Coronary artery (tissue), 2 donors: Measurements from ENCODE around the gene UBP1.

Source experiments
- DNase-seq: peaks from one replicate; pipeline ENCODE4 v3.0.0-alpha.2; 2017; ENCODE audit warnings: low spot score
- H3K27ac ChIP-seq, 2 donors: fragments of 200-600 bp; sonication (generic); one replicate each; pipeline ENCODE4 v1.5.1; 2016 to 2019
- H3K4me3 ChIP-seq: fragments of 200-600 bp; sonication (generic); 2 replicates; pipeline ENCODE4 v1.5.1; 2016; ENCODE audit warnings: mild to moderate bottlenecking, moderate library complexity
- CTCF ChIP-seq: fragments of 200-600 bp; sonication (generic); IDR thresholded peaks from one replicate; pipeline ENCODE4 v1.5.1; 2019; ENCODE audit warnings: antibody characterized with exemption

The UBP1 gene

GRCh38 chr3:33377489-33377888 is 62.7 kb downstream of the UBP1 start:
- H3K27ac ChIP-seq, result peak overlapping the region in 1 of 2 donors; percentile 19
- TF ChIP-seq CTCF, result no peak
- DNase-seq, result no peak
- H3K4me3 ChIP-seq, result no peak overlapping the region

DNA sequence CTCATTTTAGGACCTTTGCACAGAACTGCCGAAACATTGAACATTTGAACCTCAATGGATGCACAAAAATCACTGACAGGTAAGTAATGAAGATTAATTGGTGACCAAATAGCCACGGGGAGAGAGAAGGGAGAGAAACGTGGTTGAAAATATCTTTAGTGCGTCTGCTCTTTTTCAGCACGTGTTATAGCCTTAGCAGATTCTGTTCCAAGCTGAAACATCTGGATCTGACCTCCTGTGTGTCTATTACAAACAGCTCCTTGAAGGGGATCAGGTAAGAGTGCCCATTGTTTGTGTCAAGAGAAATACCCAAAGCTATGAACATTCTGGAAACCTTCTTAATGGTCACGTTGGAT is 67.1 kb downstream of the UBP1 start:
- Histone ChIP-seq H3K27ac (no peak overlapping the region), H3K4me3 (no peak overlapping the region)
- no peak for DNase-seq
- no peak for TF ChIP-seq CTCF

- DNase-seq, result no peak
- peak; percentile 79 for TF ChIP-seq CTCF
- H3K4me3 ChIP-seq, result peak overlapping the region; percentile 47
- H3K27ac ChIP-seq, result no peak overlapping the region
Observed at GRCh38 chr3:33372218-33373081, 67.8 kb downstream of the UBP1 start.

GRCh38 chr3:33364531-33365128 is 75.6 kb downstream of the UBP1 start:
- TF ChIP-seq CTCF, result no peak
- Histone ChIP-seq H3K4me3 (no peak overlapping the region), H3K27ac (no peak overlapping the region)
- DNase-seq, result no peak

DNA sequence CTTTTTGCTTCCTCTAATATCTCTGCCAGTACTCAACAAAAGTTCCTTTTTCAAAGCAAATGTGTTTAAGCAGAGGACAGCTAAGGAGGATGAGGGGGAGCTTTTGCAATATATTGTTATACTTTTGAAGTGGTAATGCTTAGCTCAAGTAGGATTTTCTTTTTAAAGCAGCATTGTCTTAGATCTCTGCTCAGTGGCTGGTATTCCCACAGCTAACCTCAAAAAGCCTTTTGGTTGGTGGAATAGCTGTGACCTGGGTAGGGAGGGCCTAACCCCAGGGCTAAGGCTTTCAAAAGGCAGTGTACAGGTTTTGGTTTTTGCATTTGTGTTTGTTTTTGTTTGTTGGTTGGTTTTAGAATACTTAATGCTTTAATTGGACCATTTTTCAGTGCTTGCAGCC is 76.1 kb downstream of the UBP1 start:
- Histone ChIP-seq H3K4me3 (no peak overlapping the region), H3K27ac (no peak overlapping the region)
- TF ChIP-seq CTCF, result no peak
- DNase-seq, result no peak

DNA sequence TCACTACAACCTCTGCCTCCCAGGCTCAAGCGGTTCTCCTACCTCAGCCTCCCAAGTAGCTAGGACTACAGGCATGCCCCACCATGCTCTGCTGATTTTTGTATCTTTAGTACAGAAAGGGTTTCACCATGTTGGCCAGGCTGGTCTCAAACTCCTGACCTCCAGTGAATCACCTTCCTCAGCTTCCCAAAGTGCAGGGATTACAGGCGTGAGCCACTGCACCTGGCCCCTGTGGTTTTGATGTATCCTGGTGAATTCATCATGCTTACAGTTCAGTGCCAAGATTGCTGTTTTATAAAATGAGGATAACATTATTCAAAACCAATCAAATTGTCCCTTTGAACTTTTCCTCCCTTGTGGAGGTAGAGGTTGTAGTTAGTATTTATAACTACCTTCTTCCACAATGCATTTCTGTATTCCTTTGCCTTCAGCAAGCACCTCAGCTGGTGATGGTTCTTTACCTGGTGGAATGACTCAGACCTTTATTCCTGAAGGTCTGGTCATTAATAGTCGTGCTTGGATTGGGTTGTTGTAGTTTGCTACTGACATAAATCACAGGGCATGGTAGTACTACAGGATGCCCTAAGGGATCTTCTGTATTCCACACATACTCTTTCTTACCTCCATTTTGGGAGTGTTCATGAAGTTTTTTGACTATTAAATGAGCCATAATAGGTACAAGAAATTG is 76.9 kb downstream of the UBP1 start:
- Histone ChIP-seq H3K27ac (no peak overlapping the region), H3K4me3 (no peak overlapping the region)
- no peak for DNase-seq
- no peak for TF ChIP-seq CTCF
